HepG2 (cell line): Measurements from ENCODE around the gene ZNF384. TPM values are rescaled to one million over a fixed set of nuclear protein-coding genes. Genes with fewer than 3 reads are reported as not detected.
A peak's percentile ranks its signal among the peaks of the same experiment; 100 is the strongest.

Experiments used
- ATAC-seq: fragments of 200-7000 bp; cut with Tn5 transposase; 3 replicates; pipeline ENCODE4 v1.9.1; 2020; ENCODE audit warnings: mild to moderate bottlenecking, moderate library complexity
- BruUV-seq: library from RNA; stranded (reverse); fragments of 400-500 nt; replicated peaks from 2 replicates; lab custom pipeline; 2021; lab: Mats Ljungman, UMichigan
- CTCF ChIA-PET: fragments of 300-600 bp; formaldehyde crosslinking; extraction: SDS; loops from one replicate; lab custom pipeline; 2021; ENCODE audit warnings: low total read pairs, inconsistent platforms, low intra/inter-chr PET ratio; lab: Yijun Ruan, JAX
- POLR2A ChIA-PET: fragments of 350-600 bp; sonication (Branson Sonifier 250); formaldehyde crosslinking; loops from one replicate; lab custom pipeline; 2020; ENCODE audit warnings: antibody characterized with exemption, inconsistent platforms; lab: Yijun Ruan, JAX
- DNase-seq: peaks from one replicate; pipeline ENCODE4 v3.0.0-alpha.2; 2015; ENCODE audit warnings: low spot score
- FAIRE-seq: peaks from 3 replicates; lab custom pipeline; 2011; peaks lifted over from hg19 to GRCh38; lab: Jason Lieb, UNC
- H2AFZ ChIP-seq: one replicate; pipeline ENCODE4 v1.6.1; 2011; ENCODE audit warnings: low read length, inconsistent platforms
- H3K27ac ChIP-seq: fragments of 300-600 bp; 3 replicates; pipeline ENCODE4 v1.8.0; 2011; ENCODE audit warnings: mixed run types, mild to moderate bottlenecking, mixed read lengths, low read length, inconsistent platforms; ENCODE audit not compliant: insufficient read depth; ENCODE audit errors: extremely low read length
- H3K27me3 ChIP-seq, 2 experiments: fragments of 200-600 bp in 1 of 2; 2 replicates in 1 of 2; 3 replicates in 1 of 2; pipeline versions ENCODE4 v1.6.0 to v1.8.0; 2011; ENCODE audit warnings: low read length in 2 of 2, mild to moderate bottlenecking in 2 of 2, moderate library complexity in 2 of 2, inconsistent platforms in 1 of 2; ENCODE audit not compliant: insufficient read depth in 2 of 2, control insufficient read depth in 1 of 2
- H3K36me3 ChIP-seq, 2 experiments: fragments of 200-600 bp in 1 of 2; replicated peaks in 1 of 2; 2 replicates in 1 of 2; 3 replicates in 1 of 2; pipeline versions ENCODE4 v1.5.1 to v1.8.0; 2011; ENCODE audit warnings: low read length in 2 of 2, inconsistent platforms in 1 of 2; ENCODE audit not compliant: insufficient read depth in 2 of 2, control insufficient read depth in 1 of 2
- H3K4me1 ChIP-seq: 2 replicates; pipeline ENCODE4 v1.5.1; 2012; ENCODE audit warnings: low read length, inconsistent platforms; ENCODE audit not compliant: insufficient read depth
- H3K4me2 ChIP-seq: 2 replicates; pipeline ENCODE4 v1.6.0; 2011; ENCODE audit warnings: low read depth, low read length, inconsistent platforms
- H3K4me3 ChIP-seq, 3 experiments: fragments of 200-600 bp in 1 of 3; sonication (generic), shearing (Covaris generic) in 1 of 3; replicated peaks in 1 of 3; 2 replicates each; pipeline ENCODE4 v1.5.1; 2011 to 2016; ENCODE audit warnings: low read length in 3 of 3, inconsistent platforms in 2 of 3, low read depth in 2 of 3, mild to moderate bottlenecking in 2 of 3, control low read depth in 1 of 3, mixed read lengths in 1 of 3; ENCODE audit not compliant: insufficient read depth in 1 of 3
- H3K79me2 ChIP-seq: one replicate; pipeline ENCODE4 v1.6.1; 2011; ENCODE audit warnings: low read length, inconsistent platforms; ENCODE audit not compliant: insufficient read depth
- H3K9ac ChIP-seq: 2 replicates; pipeline ENCODE4 v1.6.0; 2011; ENCODE audit warnings: mild to moderate bottlenecking, low read depth, low read length, inconsistent platforms; ENCODE audit not compliant: insufficient read depth
- H3K9me3 ChIP-seq: 2 replicates; pipeline ENCODE4 v1.5.1; 2012; ENCODE audit warnings: mild to moderate bottlenecking, low read length
- H4K20me1 ChIP-seq: 2 replicates; pipeline ENCODE4 v1.6.0; 2011; ENCODE audit warnings: inconsistent platforms, mild to moderate bottlenecking, low read length, moderate library complexity; ENCODE audit not compliant: insufficient read depth
- ELF3 ChIP-seq: IDR thresholded peaks from 2 replicates; pipeline ENCODE4 v1.6.1; 2016; ENCODE audit warnings: missing genetic modification reagents, missing compliant biosample characterization
- HMGXB4 ChIP-seq, 2 experiments: sonication (generic) in 1 of 2; formaldehyde crosslinking in 1 of 2; IDR thresholded peaks; 2 replicates each; pipeline versions ENCODE4 v1.4.0 to v1.6.1; 2018 to 2020; ENCODE audit warnings: missing genetic modification reagents in 2 of 2, borderline replicate concordance in 1 of 2, low read depth in 1 of 2, mild to moderate bottlenecking in 1 of 2, missing biosample characterization in 1 of 2
- NFYB ChIP-seq: sonication (generic); formaldehyde crosslinking; IDR thresholded peaks from 2 replicates; pipeline ENCODE4 v1.4.0; 2020; ENCODE audit warnings: missing genetic modification reagents
- NFYC ChIP-seq: IDR thresholded peaks from 2 replicates; pipeline ENCODE4 v1.6.1; 2016; ENCODE audit warnings: missing genetic modification reagents, missing compliant biosample characterization
- NONO ChIP-seq, 2 experiments: fragments of 450-650 bp in 1 of 2; sonication (generic) in 1 of 2; formaldehyde crosslinking in 1 of 2; IDR thresholded peaks in 1 of 2; conservative IDR thresholded peaks in 1 of 2; 2 replicates each; pipeline versions ENCODE4 v1.6.1 to v1.8.0; 2017 to 2022; ENCODE audit warnings: mild to moderate bottlenecking in 1 of 2, missing genetic modification reagents in 1 of 2, moderate library complexity in 1 of 2
- POLR2A ChIP-seq, 2 experiments: IDR thresholded peaks; 2 replicates each; pipeline ENCODE4 v1.6.1; 2011; ENCODE audit warnings: low read depth in 2 of 2, low read length in 2 of 2, mild to moderate bottlenecking in 1 of 2, moderate library complexity in 1 of 2; ENCODE audit not compliant: insufficient read depth in 1 of 2
- POLR2AphosphoS5 ChIP-seq: IDR thresholded peaks from 2 replicates; pipeline ENCODE4 v1.6.1; 2012; ENCODE audit warnings: low read depth, low read length
- SOX6 ChIP-seq, 2 experiments: fragments of 450-650 bp in 1 of 2; sonication (generic) in 1 of 2; formaldehyde crosslinking in 1 of 2; IDR thresholded peaks; 2 replicates each; pipeline versions ENCODE4 v1.4.0 to v1.6.1; 2017 to 2020; ENCODE audit warnings: antibody characterized with exemption in 1 of 2, mild to moderate bottlenecking in 1 of 2, missing genetic modification reagents in 1 of 2
- ZNF33B ChIP-seq: sonication (generic); formaldehyde crosslinking; IDR thresholded peaks from 2 replicates; pipeline ENCODE4 v1.5.1; 2020; ENCODE audit warnings: mild to moderate bottlenecking, missing genetic modification reagents
- ZNF678 ChIP-seq: sonication (generic); formaldehyde crosslinking; IDR thresholded peaks from 2 replicates; pipeline ENCODE4 v1.4.0; 2020; ENCODE audit warnings: mild to moderate bottlenecking, missing genetic modification reagents
- WGBS: methylation state at CpG from one replicate; pipeline ENCODE4 v1.1.6; 2017; ENCODE audit warnings: low lambda C conversion rate; 5-methylcytosine and 5-hydroxymethylcytosine counted together
- in situ Hi-C: cut with HindIII; loops from 2 replicates; pipeline ENCODE4 v1.10.0; 2017; ENCODE audit warnings: low pct_unique_long_range_greater_than_20kb; ENCODE audit not compliant: extremely low pct_ligation_motif_present
- intact Hi-C: fragments of 100-400 bp; cut with micrococcal nuclease; formaldehyde crosslinking; loops from one replicate; pipeline ENCODE4 v1.10.0; 2022; ENCODE audit not compliant: unreplicated experiment
- polyA plus RNA-seq, 8 experiments: library from polyadenylated mRNA; depleted of rRNA in 3 of 8; stranded (reverse) in 7 of 8; unstranded in 1 of 8; fragments of >200 nt; fragmentation: Illumina TruSeq in 4 of 8; extraction: Trizol in 4 of 8; gene quantifications; 2 replicates each; pipeline versions ENCODE4 v1.2.1 to v1.2.3, GENCODE V29; 2011 to 2016; ENCODE audit warnings: low read depth in 4 of 8, missing spikeins in 1 of 8, mixed read lengths in 1 of 8; ENCODE audit not compliant: insufficient read depth in 1 of 8
- total RNA-seq, 5 experiments: library from RNA; depleted of rRNA; stranded (reverse); fragments of >200 nt; fragmentation: Illumina TruSeq; extraction: Trizol; gene quantifications; 2 replicates each; pipeline ENCODE4 v1.2.3, GENCODE V29; 2016; ENCODE audit warnings: low read depth in 1 of 5

Gene ZNF384
- total and polyA plus RNA-seq, 2 of the 13 experiments (the other 11 are each of a cell fraction or from before 2014, with no cell fraction given) = 23.6 to 55.3 TPM

GRCh38 chr12:6716874-6717437 lies 27.8 kb upstream of the ZNF384 start:
- in situ Hi-C loops = no loop called here
- ChIA-PET CTCF (no interaction called here), POLR2A (interaction anchor here (1.0 to 2.3 kb wide), 3 partner anchors 28 to 183 kb away, joined by 3 to 12 read pairs (median 3); partner anchors contain the start of genes CDCA3, GAPDH, USP5 and ZNF384)

More at GRCh38 chr12:6716874-6717437, 27.8 kb upstream of the ZNF384 start:
- TF ChIP-seq NONO (IDR thresholded peaks at IDR 0.05) (no peak), NONO (CRISPR knock-in tag; conservative IDR thresholded peaks at IDR 0.05) (no peak), SOX6 (IDR thresholded peaks at IDR 0.05) (no peak), SOX6 (CRISPR knock-in tag; IDR thresholded peaks at IDR 0.05) (no peak), ZNF33B (no peak), HMGXB4 (CRISPR knock-in tag; IDR thresholded peaks at IDR 0.05; ENCODE audit: borderline replicate concordance in 1 of 2, low read depth in 1 of 2) (no peak), NFYC (CRISPR knock-in tag) (peak; percentile 69), NFYB (CRISPR knock-in tag) (peak; percentile 75), POLR2A (IDR thresholded peaks at IDR 0.05; ENCODE audit: insufficient read depth in 1 of 2, low read depth in 2 of 2, low read length in 2 of 2) (peak; percentile 53 to 75; a peak in 2 of 4 replicates), POLR2AphosphoS5 (peak; percentile 70), ZNF678 (CRISPR knock-in tag) (no peak), ELF3 (no peak)
- peak overlapping the region; percentile 35; the same call in 1 of the 2 replicates for H3K4me2 ChIP-seq
- no peaks in the 10 kb centered on the region for H4K20me1 ChIP-seq
- H3K4me3 ChIP-seq = no peak overlapping the region
- WGBS = 50% methylated on average over 8 of the region's 10 CpGs
- H2AFZ ChIP-seq = no peak overlapping the region
- H3K27me3 ChIP-seq = no peaks in the 10 kb centered on the region
- H3K9me3 ChIP-seq = no peaks in the 10 kb centered on the region
- no peak overlapping the region for H3K27ac ChIP-seq
- H3K4me1 ChIP-seq = peaks cover 13% of the 10 kb centered on the region
- FAIRE-seq (no peak), ATAC-seq (peak; percentile 26; the same call in 1 of the 3 replicates), DNase-seq (no peak)
- no peak overlapping the region for H3K9ac ChIP-seq
- H3K79me2 ChIP-seq = no peaks in the 10 kb centered on the region
- intact Hi-C loops = no loop called here
- TSS peak; percentile 99 for BruUV-seq
- H3K36me3 ChIP-seq = no peaks in the 10 kb centered on the region
